Left ventricle myocardium inferior (tissue), 1 donor: ENCODE measurements around the gene PABPN1. TPM values are rescaled to one million over a fixed set of nuclear protein-coding genes. Genes with fewer than 3 reads are reported as not detected.
A peak's percentile ranks its signal among the peaks of the same experiment; 100 is the strongest.

Experiments used
- DNase-seq: peaks from one replicate; pipeline ENCODE4 v3.0.0-alpha.2; 2020
- H3K27ac ChIP-seq: fragments of 200-600 bp; replicated peaks from 2 replicates; pipeline ENCODE4 v1.8.0; 2021
- H3K27me3 ChIP-seq: fragments of 200-600 bp; 2 replicates; pipeline ENCODE4 v1.8.0; 2021; ENCODE audit warnings: low read depth
- H3K36me3 ChIP-seq: fragments of 200-600 bp; 2 replicates; pipeline ENCODE4 v1.8.0; 2021
- H3K4me1 ChIP-seq: fragments of 200-600 bp; 2 replicates; pipeline ENCODE4 v1.8.0; 2021
- H3K4me3 ChIP-seq: fragments of 200-600 bp; 2 replicates; pipeline ENCODE4 v1.8.0; 2021; ENCODE audit warnings: mild to moderate bottlenecking, moderate library complexity
- H3K9me3 ChIP-seq: fragments of 200-600 bp; replicated peaks from 2 replicates; pipeline ENCODE4 v1.8.0; 2021
- intact Hi-C: fragments of 100-400 bp; cut with micrococcal nuclease; formaldehyde crosslinking; loops from one replicate; pipeline ENCODE4 v1.11.0; 2022
- total RNA-seq: library from RNA; stranded (reverse); fragmentation: NEBNext Ultra II Directional; extraction: Animal tissue kit (Norgen Biotek cat#: 25700); gene quantifications from one replicate; pipeline ENCODE4 v1.2.1, GENCODE V29; 2021
- TF ChIP-seq, protein P1 (sequence below): fragments of 200-600 bp; IDR thresholded peaks from 2 replicates; pipeline ENCODE4 v1.8.0; 2021; ENCODE audit warnings: antibody characterized with exemption, mild to moderate bottlenecking, borderline replicate concordance
- donor health status: DM: no; HTN: yes; CAD: no; lungs with severe emphysema.

The PABPN1 gene
- total RNA-seq, 1 donor from 2014 or later, result 71.2 TPM

DNA sequence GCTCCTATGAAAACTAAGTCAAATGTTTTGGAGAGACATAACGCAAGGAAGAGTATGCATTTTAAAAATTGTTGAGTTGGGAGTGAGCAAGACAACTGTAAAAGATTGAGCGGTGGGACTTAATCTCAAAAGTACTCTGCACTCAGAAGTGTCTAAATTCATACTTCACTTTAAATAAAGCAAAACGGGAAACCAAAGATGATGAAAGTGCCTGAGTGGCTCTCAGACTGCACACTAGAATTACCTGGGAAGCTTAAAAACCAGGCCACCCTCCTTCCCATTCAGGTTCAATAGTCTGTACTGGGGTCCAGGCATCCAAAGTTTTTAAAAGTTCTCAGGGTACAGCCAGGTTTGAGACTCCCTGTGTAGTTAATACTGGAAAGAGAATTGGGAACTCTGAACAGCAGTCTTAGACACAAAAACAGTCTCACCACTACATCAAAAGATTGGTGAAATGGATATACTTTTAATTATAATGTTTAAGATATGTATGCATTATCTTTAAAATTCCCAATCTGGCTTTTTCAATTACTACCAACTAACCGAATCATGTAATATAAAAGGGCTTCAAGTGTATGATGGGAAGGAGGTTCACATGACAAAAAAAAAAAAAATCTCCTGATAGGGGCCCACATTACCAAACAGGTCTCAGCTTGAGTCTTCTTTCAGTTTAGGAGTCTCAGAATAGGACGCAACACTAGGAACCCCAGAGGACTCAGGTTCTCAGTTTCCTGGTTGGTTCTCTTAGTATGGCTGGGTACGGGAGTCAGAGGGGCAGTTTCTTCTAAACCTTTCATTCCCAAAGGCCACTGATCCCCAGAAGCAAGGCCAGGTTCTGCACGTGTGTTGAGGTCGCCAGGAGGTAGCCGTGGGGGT is 36.4 kb upstream of the PABPN1 start:
- intact Hi-C loops, result no loop called here
- no peaks in the 10 kb centered on the region for H3K36me3 ChIP-seq
- peak overlapping the region; percentile 86 for H3K4me3 ChIP-seq
- no peaks in the 10 kb centered on the region for H3K9me3 ChIP-seq
- H3K27me3 ChIP-seq, result no peaks in the 10 kb centered on the region
- H3K4me1 ChIP-seq, result peaks cover 51% of the 10 kb centered on the region
- peak overlapping the region; percentile 89 for H3K27ac ChIP-seq
- TF ChIP-seq, protein P1, sequence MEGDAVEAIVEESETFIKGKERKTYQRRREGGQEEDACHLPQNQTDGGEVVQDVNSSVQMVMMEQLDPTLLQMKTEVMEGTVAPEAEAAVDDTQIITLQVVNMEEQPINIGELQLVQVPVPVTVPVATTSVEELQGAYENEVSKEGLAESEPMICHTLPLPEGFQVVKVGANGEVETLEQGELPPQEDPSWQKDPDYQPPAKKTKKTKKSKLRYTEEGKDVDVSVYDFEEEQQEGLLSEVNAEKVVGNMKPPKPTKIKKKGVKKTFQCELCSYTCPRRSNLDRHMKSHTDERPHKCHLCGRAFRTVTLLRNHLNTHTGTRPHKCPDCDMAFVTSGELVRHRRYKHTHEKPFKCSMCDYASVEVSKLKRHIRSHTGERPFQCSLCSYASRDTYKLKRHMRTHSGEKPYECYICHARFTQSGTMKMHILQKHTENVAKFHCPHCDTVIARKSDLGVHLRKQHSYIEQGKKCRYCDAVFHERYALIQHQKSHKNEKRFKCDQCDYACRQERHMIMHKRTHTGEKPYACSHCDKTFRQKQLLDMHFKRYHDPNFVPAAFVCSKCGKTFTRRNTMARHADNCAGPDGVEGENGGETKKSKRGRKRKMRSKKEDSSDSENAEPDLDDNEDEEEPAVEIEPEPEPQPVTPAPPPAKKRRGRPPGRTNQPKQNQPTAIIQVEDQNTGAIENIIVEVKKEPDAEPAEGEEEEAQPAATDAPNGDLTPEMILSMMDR, result no peak
- DNase-seq, result no peak

- Histone ChIP-seq H3K36me3 (no peaks in the 10 kb centered on the region), H3K9me3 (no peaks in the 10 kb centered on the region), H3K4me3 (peak overlapping the region; percentile 86), H3K27me3 (no peaks in the 10 kb centered on the region), H3K4me1 (peaks cover 45% of the 10 kb centered on the region), H3K27ac (peak overlapping the region; percentile 89)
- intact Hi-C loops, result no loop called here
- TF ChIP-seq, protein P1, result no peak
- DNase-seq, result no peak
These were observed 35.7 kb upstream of the PABPN1 start for GRCh38 chr14:23285530-23286019.

- H3K36me3 ChIP-seq, result no peaks in the 10 kb centered on the region
- peak within 1 kb of the TSS; percentile 86 for H3K4me3 ChIP-seq
- TF ChIP-seq, protein P1, result peak; percentile 38
- H3K4me1 ChIP-seq, result peaks cover 45% of the 10 kb centered on the region
- H3K27me3 ChIP-seq, result no peaks in the 10 kb centered on the region
- peak; percentile 99 for DNase-seq
- H3K27ac ChIP-seq, result peak within 1 kb of the TSS; percentile 89
- H3K9me3 ChIP-seq, result no peaks in the 10 kb centered on the region
- intact Hi-C loops, result no loop called here
These were observed 35.0 kb upstream of the PABPN1 start, which contains the start of gene HOMEZ for GRCh38 chr14:23286020-23286901. TSS of gene HOMEZ (minus strand) at chr14:23286132. CDS start at chr14:23285952, 180 bp downstream.

- intact Hi-C loops, result no loop called here
- TF ChIP-seq, protein P1, result no peak
- peaks cover 45% of the 10 kb centered on the region for H3K4me1 ChIP-seq
These were observed 34.3 kb upstream of the PABPN1 start for GRCh38 chr14:23286902-23287479.

More at GRCh38 chr14:23286902-23287479, 34.3 kb upstream of the PABPN1 start:
- no peaks in the 10 kb centered on the region for H3K27me3 ChIP-seq
- H3K27ac ChIP-seq, result peak overlapping the region; percentile 89
- peak overlapping the region; percentile 86 for H3K4me3 ChIP-seq
- H3K9me3 ChIP-seq, result no peaks in the 10 kb centered on the region
- no peaks in the 10 kb centered on the region for H3K36me3 ChIP-seq
- DNase-seq, result no peak
